Esophagus muscularis mucosa (tissue), 4 donors: ENCODE data around the gene L2HGDH. TPM values are rescaled to one million over a fixed set of nuclear protein-coding genes. Genes with fewer than 3 reads are reported as not detected.

Experiments used
- DNase-seq: peaks from one replicate; pipeline ENCODE4 v3.0.0-alpha.2; 2017; ENCODE audit errors: extremely low spot score
- H3K27ac ChIP-seq, 4 donors: fragments of 200-600 bp; sonication (generic); replicated peaks in 1 of 4; 1 replicate in 3 of 4; 2 replicates in 1 of 4; pipeline ENCODE4 v1.5.1; 2016 to 2019; ENCODE audit warnings: mild to moderate bottlenecking in 1 of 4
- H3K27me3 ChIP-seq, 4 donors: fragments of 200-600 bp; sonication (generic); one replicate each; pipeline versions ENCODE4 v1.5.1 to v1.6.0; 2016 to 2019
- H3K36me3 ChIP-seq, 4 donors: fragments of 200-600 bp; sonication (generic); one replicate each; pipeline ENCODE4 v1.5.1; 2016 to 2019
- H3K4me1 ChIP-seq, 4 donors: fragments of 200-600 bp; sonication (generic); one replicate each; pipeline ENCODE4 v1.5.1; 2016 to 2019
- H3K4me3 ChIP-seq, 4 donors: fragments of 200-600 bp; sonication (generic); 1 replicate in 2 of 4; 2 replicates in 2 of 4; pipeline ENCODE4 v1.5.1; 2016 to 2019; ENCODE audit warnings: mild to moderate bottlenecking in 4 of 4, moderate library complexity in 1 of 4
- H3K9me3 ChIP-seq, 4 donors: fragments of 200-600 bp; sonication (generic); 1 replicate in 3 of 4; 2 replicates in 1 of 4; pipeline ENCODE4 v1.5.1; 2016 to 2019
- CTCF ChIP-seq, 3 experiments: fragments of 200-600 bp in 2 of 3; fragments of 450-650 bp in 1 of 3; sonication (generic) in 2 of 3; IDR thresholded peaks; one replicate each; pipeline ENCODE4 v1.5.1; 2017 to 2019; ENCODE audit warnings: antibody characterized with exemption in 3 of 3, mild to moderate bottlenecking in 2 of 3, moderate library complexity in 1 of 3
- EP300 ChIP-seq: sonication (generic); formaldehyde crosslinking; IDR thresholded peaks from one replicate; pipeline ENCODE4 v1.6.1; 2017; ENCODE audit warnings: antibody characterized with exemption
- POLR2A ChIP-seq: fragments of 450-650 bp; IDR thresholded peaks from one replicate; pipeline ENCODE4 v1.6.1; 2017; ENCODE audit warnings: antibody characterized with exemption, moderate library complexity, mild to moderate bottlenecking, low read depth
- POLR2AphosphoS5 ChIP-seq, 2 donors: sonication (generic); formaldehyde crosslinking; IDR thresholded peaks; one replicate each; pipeline ENCODE4 v1.6.1; 2017; ENCODE audit warnings: antibody characterized with exemption in 2 of 2
- WGBS: methylation state at CpG from one replicate; pipeline ENCODE4 v1.1.5; 2018; 5-methylcytosine and 5-hydroxymethylcytosine counted together
- intact Hi-C: fragments of 100-400 bp; cut with DNase I; formaldehyde crosslinking; loops from one replicate; pipeline ENCODE4 v1.15.1; 2023
- total RNA-seq, 4 donors: library from RNA; depleted of rRNA; stranded (reverse); fragments of >200 nt; gene quantifications; one replicate each; pipeline versions ENCODE4 v1.1.0 to v1.2.1, GENCODE V29; 2016

The L2HGDH gene
- total RNA-seq, 4 donors from 2014 or later: 4.0 to 12.2 (median 7.7) TPM

DNA sequence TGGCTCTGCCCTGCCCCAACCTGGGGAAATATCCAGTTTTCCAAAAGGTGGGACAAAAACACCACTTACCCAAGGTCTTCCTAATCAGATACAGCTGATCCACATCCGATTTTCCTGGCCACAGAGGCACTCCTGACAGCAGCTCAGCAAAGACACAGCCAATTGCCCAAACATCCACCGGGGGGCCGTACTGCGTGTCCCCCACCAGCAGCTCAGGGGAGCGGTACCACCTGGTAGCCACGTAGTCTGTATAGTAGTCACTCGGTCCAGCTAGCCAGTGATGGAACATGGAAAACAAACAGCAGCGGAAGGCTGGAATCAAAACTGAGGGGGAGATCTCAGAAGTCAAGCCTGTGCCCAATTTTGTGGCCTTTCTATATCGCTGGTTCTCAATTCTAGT, 28.9 kb upstream of the L2HGDH start:
- DNase-seq: peak; percentile 37
- peaks cover 30 to 57% (median 51%) of the 10 kb centered on the region in 4 donors for H3K4me1 ChIP-seq
- H3K9me3 ChIP-seq: no peaks in the 10 kb centered on the region
- TF ChIP-seq POLR2AphosphoS5 (IDR thresholded peaks at IDR 0.05) (no peak), POLR2A (no peak), CTCF (IDR thresholded peaks at IDR 0.05) (no peak), EP300 (no peak)
- intact Hi-C loops: loop anchor here (10.0 kb wide), 1 partner anchor 54 kb away; the partner anchor contains the start of gene CDKL1
- H3K27me3 ChIP-seq: no peaks in the 10 kb centered on the region
- H3K36me3 ChIP-seq: peaks cover 0 to 11% (median 3%) of the 10 kb centered on the region in 4 donors
- 95% methylated on average over 9 of the region's 9 CpGs for WGBS
- no peak overlapping the region for H3K27ac ChIP-seq
- H3K4me3 ChIP-seq: no peak overlapping the region

GRCh38 chr14:50340045-50340444, 28.0 kb upstream of the L2HGDH start:
- Histone ChIP-seq H3K4me3 (no peak overlapping the region), H3K9me3 (no peaks in the 10 kb centered on the region), H3K27me3 (no peaks in the 10 kb centered on the region), H3K36me3 (peaks cover 0 to 11% (median 3%) of the 10 kb centered on the region in 4 donors), H3K4me1 (peaks cover 37 to 57% (median 51%) of the 10 kb centered on the region in 4 donors), H3K27ac (no peak overlapping the region)
- 94% methylated on average over 5 of the region's 5 CpGs for WGBS
- intact Hi-C loops: loop anchor here (10.0 kb wide), 1 partner anchor 55 kb away; the partner anchor contains the start of gene CDKL1
- DNase-seq: peak; percentile 24
- TF ChIP-seq EP300 (no peak), CTCF (IDR thresholded peaks at IDR 0.05) (no peak), POLR2A (no peak), POLR2AphosphoS5 (IDR thresholded peaks at IDR 0.05) (no peak)

- H3K27ac ChIP-seq: no peak overlapping the region
- no peak for TF ChIP-seq CTCF (IDR thresholded peaks at IDR 0.05)
- no peak for TF ChIP-seq POLR2A
- H3K27me3 ChIP-seq: no peaks in the 10 kb centered on the region
- H3K36me3 ChIP-seq: peaks cover 0 to 11% (median 3%) of the 10 kb centered on the region in 4 donors
- intact Hi-C loops: loop anchor here (10.0 kb wide), 1 partner anchor 116 kb away; no protein-coding TSS in a partner anchor
- no peaks in the 10 kb centered on the region for H3K9me3 ChIP-seq
- DNase-seq: peak; percentile 68
- no peak overlapping the region for H3K4me3 ChIP-seq
- H3K4me1 ChIP-seq: peaks cover 37 to 55% (median 48%) of the 10 kb centered on the region in 4 donors
- 79% methylated on average over 3 of the region's 3 CpGs for WGBS
Observed at GRCh38 chr14:50339178-50339804, 27.3 kb upstream of the L2HGDH start.

DNA sequence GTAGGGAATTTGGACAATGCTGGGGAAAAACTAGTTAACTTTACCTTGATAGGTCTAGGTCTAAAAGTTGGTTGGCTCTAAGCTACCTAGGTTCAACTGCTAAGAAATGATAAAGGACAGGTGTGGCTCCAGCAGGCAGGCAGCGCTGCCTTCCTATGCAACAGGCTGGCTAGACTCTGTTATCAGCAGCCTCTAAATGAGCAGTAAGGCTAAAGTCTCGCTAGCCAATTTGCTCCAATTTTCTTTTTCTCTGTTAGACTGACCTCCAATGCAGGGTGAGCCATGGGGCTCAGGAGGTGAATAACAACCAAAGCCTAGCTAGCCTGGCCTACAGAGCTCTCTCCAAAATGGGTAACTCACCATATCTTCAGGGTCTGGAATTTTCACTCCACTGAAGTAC, 26.6 kb upstream of the L2HGDH start:
- 92% methylated on average over 2 of the region's 2 CpGs for WGBS
- Histone ChIP-seq H3K27ac (no peak overlapping the region), H3K4me1 (peaks cover 37 to 49% (median 41%) of the 10 kb centered on the region in 4 donors), H3K36me3 (peaks cover 0 to 11% (median 3%) of the 10 kb centered on the region in 4 donors), H3K4me3 (no peak overlapping the region), H3K9me3 (no peaks in the 10 kb centered on the region), H3K27me3 (no peaks in the 10 kb centered on the region)
- peak; percentile 21 for DNase-seq
- intact Hi-C loops: loop anchor here (10.0 kb wide), 1 partner anchor 116 kb away; no protein-coding TSS in a partner anchor
- no peak for TF ChIP-seq POLR2A
- no peak for TF ChIP-seq EP300
- TF ChIP-seq POLR2AphosphoS5 (IDR thresholded peaks at IDR 0.05): no peak
- no peak for TF ChIP-seq CTCF (IDR thresholded peaks at IDR 0.05)
